HL-60 (cell line): ENCODE measurements around the gene BTBD16.

Experiments used
- CTCF ChIP-seq: IDR thresholded peaks from one replicate; pipeline ENCODE4 v1.5.1; 2011; ENCODE audit warnings: low read length, control low read depth, inconsistent platforms; ENCODE audit not compliant: insufficient read depth
- GABPA ChIP-seq: IDR thresholded peaks from 2 replicates; pipeline ENCODE4 v1.6.1; 2012; ENCODE audit warnings: low read depth
- REST ChIP-seq: IDR thresholded peaks from 2 replicates; pipeline ENCODE4 v1.6.1; 2012; ENCODE audit warnings: low read depth; ENCODE audit not compliant: insufficient replicate concordance

- TF ChIP-seq CTCF (no peak), GABPA (no peak), REST (no peak)
These were observed 60.7 kb downstream of the BTBD16 start for GRCh38 chr10:122331615-122332446.
